Chondrocyte (in vitro differentiated cells): ENCODE measurements around the gene SEMA3E. TPM values are rescaled to one million over a fixed set of nuclear protein-coding genes. Genes with fewer than 3 reads are reported as not detected.

Source experiments
- DNase-seq: peaks from one replicate; pipeline ENCODE4 v3.0.0; 2021; ENCODE audit warnings: mixed read lengths, low spot score
- H3K27ac Mint-ChIP-seq: one replicate; pipeline ENCODE4 v1.8.0; 2021; ENCODE audit warnings: mild to moderate bottlenecking, moderate library complexity, mixed read lengths; ENCODE audit not compliant: unreplicated experiment
- H3K27me3 Mint-ChIP-seq: 2 replicates; pipeline ENCODE4 v1.8.0; 2021; ENCODE audit warnings: low read depth, mixed read lengths
- H3K36me3 Mint-ChIP-seq: 2 replicates; pipeline ENCODE4 v1.8.0; 2021; ENCODE audit warnings: low read depth, mixed read lengths
- H3K4me1 Mint-ChIP-seq: 2 replicates; pipeline ENCODE4 v1.8.0; 2021; ENCODE audit warnings: low read depth, mild to moderate bottlenecking, mixed read lengths
- H3K4me3 Mint-ChIP-seq: one replicate; pipeline ENCODE4 v1.8.0; 2021; ENCODE audit warnings: mild to moderate bottlenecking, moderate library complexity, mixed read lengths; ENCODE audit not compliant: unreplicated experiment
- H3K9me3 Mint-ChIP-seq: 2 replicates; pipeline ENCODE4 v1.8.0; 2021; ENCODE audit warnings: low read depth, mixed read lengths
- total RNA-seq: library from RNA; stranded (reverse); gene quantifications from 3 replicates; pipeline ENCODE4 v1.2.1, GENCODE V29; 2021
- TF ChIP-seq, protein P1 (sequence below): fragments of 200-600 bp; sonication (generic); IDR thresholded peaks from 2 replicates; pipeline ENCODE4 v1.5.0; 2021; ENCODE audit warnings: antibody characterized with exemption, mild to moderate bottlenecking, moderate library complexity

Gene SEMA3E
- total RNA-seq, 1 donor from 2014 or later = 3.7 TPM

DNA sequence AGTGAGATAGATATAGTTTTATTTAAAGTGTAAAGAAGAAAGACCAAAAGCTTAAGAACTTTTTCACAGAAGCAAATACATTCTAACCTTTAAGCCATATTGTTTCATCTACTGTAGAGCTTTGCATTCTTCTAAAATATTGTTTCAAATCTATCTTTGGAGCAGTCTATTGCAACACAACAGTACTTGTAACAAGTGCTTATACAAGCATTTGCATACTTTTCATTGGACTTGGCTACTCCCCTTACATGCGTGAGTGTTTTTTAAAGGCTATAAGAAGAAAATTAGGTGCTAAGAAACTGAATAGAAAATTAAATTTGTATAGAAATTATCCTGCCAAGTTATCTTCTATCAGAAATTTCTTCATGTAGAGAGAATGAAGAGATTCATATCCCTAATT is 45.3 kb downstream of the SEMA3E start:
- no peak for DNase-seq
- H3K36me3 Mint-ChIP-seq = peaks cover 1% of the 10 kb centered on the region
- no peaks in the 10 kb centered on the region for H3K27me3 Mint-ChIP-seq
- H3K4me1 Mint-ChIP-seq = peaks cover 18% of the 10 kb centered on the region
- no peak overlapping the region for H3K27ac Mint-ChIP-seq
- no peak overlapping the region for H3K4me3 Mint-ChIP-seq
- peaks cover 10% of the 10 kb centered on the region for H3K9me3 Mint-ChIP-seq
- TF ChIP-seq, protein P1, sequence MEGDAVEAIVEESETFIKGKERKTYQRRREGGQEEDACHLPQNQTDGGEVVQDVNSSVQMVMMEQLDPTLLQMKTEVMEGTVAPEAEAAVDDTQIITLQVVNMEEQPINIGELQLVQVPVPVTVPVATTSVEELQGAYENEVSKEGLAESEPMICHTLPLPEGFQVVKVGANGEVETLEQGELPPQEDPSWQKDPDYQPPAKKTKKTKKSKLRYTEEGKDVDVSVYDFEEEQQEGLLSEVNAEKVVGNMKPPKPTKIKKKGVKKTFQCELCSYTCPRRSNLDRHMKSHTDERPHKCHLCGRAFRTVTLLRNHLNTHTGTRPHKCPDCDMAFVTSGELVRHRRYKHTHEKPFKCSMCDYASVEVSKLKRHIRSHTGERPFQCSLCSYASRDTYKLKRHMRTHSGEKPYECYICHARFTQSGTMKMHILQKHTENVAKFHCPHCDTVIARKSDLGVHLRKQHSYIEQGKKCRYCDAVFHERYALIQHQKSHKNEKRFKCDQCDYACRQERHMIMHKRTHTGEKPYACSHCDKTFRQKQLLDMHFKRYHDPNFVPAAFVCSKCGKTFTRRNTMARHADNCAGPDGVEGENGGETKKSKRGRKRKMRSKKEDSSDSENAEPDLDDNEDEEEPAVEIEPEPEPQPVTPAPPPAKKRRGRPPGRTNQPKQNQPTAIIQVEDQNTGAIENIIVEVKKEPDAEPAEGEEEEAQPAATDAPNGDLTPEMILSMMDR = no peak

DNA sequence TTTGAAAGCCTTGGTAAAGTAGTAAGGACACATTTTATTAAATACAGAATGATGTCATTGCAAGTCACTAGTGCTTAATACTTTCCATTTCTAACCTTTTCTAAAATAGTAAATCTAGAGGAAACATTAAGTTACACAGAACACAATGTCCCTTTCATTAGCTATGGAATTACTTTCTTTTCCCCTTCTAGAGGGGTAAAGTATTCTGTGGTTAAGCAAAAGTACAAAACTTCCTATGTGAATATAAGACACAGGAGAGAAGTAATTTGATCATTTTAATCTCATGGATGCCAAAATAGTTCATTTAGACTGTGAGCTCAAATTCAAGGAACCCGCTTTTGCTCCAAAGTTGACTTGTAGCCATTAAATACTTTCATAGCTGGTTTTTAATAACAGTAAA is 49.8 kb downstream of the SEMA3E start:
- no peak for DNase-seq
- Mint-ChIP-seq H3K27me3 (no peaks in the 10 kb centered on the region), H3K4me1 (peaks cover 23% of the 10 kb centered on the region), H3K36me3 (peaks cover 1% of the 10 kb centered on the region), H3K4me3 (no peak overlapping the region), H3K27ac (no peak overlapping the region), H3K9me3 (peaks cover 6% of the 10 kb centered on the region)
- TF ChIP-seq, protein P1 = no peak

DNA sequence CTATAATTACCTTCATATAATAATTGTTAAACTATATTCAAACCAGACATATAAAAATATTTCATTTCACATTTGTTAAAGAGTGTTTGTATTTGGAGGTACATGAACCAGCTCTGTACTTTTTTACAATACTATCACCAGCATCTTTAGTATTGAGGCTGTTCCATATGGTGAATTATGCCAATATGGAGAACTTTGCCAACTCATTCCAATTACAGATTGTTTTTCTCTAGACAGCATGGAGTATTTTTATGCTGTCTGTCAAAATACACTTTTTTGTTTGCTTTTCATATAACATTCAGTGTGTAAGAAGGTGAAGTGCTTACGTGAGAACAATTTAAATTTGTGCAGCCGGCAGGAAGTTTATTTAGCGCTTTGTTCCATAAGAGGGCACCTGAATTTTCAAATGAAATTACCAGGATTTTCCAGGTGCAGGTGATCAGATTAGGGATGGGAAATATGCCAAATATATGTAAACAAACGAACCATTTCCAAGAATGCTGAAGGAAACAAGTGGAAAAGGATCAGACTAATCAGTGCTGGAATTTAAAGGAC is 54.9 kb downstream of the SEMA3E start:
- Mint-ChIP-seq H3K4me1 (peaks cover 10% of the 10 kb centered on the region), H3K27me3 (no peaks in the 10 kb centered on the region), H3K9me3 (no peaks in the 10 kb centered on the region), H3K4me3 (no peak overlapping the region), H3K36me3 (no peaks in the 10 kb centered on the region), H3K27ac (no peak overlapping the region)
- no peak for DNase-seq
- TF ChIP-seq, protein P1 = no peak

DNA sequence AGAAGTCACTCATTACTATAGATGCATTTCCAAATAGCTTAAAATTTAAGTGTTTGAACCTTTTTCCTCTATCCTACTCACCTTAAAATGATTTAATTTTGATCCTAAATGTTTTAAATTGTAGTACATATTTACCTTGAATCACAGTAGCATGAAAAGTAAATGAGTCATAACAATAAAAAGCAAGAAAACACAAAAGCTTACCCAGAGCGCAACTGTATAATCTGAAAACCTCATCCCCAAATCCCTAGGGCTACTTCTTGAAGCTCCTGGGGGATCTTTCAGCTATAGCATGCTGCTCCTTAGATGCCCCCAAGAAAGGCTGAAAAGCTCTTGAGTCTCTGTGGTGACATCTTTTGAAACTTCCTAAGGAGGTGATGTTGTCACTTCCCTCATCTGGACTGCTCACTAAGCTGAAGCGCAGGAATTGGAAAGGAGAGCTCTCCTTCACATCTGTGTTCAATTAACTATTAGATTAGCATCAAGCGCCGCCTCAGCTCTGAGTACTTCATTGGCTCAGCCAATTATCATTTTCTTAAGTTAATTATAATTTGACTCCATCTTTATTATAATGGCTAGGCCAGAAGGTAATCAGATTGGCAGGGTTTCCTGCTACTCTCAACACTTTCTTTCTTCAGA is 60.2 kb downstream of the SEMA3E start:
- Mint-ChIP-seq H3K36me3 (no peaks in the 10 kb centered on the region), H3K27ac (no peak overlapping the region), H3K4me3 (no peak overlapping the region), H3K27me3 (no peaks in the 10 kb centered on the region), H3K9me3 (no peaks in the 10 kb centered on the region), H3K4me1 (no peaks in the 10 kb centered on the region)
- no peak for DNase-seq
- TF ChIP-seq, protein P1 = no peak

DNA sequence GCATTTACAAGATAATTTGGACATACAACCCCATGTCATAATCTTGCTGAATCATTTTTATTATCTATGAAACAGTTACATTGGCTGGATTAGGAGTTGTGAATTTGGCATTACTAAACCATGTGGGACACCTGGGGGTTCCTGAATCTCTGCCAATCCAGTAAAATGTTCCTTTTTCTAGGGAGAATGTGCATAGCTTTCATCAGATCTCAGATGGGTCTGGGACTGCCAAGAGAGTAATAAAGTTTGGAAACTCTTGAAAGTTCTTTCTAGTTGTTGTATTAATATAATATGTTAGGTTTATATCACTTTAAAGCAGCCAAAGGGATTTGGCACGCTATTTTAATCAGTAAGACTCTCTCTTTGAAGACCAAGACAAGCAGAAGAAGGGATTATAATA is 62.7 kb downstream of the SEMA3E start:
- H3K4me1 Mint-ChIP-seq = no peaks in the 10 kb centered on the region
- no peak overlapping the region for H3K27ac Mint-ChIP-seq
- H3K36me3 Mint-ChIP-seq = no peaks in the 10 kb centered on the region
- TF ChIP-seq, protein P1 = no peak
- H3K27me3 Mint-ChIP-seq = no peaks in the 10 kb centered on the region
- no peaks in the 10 kb centered on the region for H3K9me3 Mint-ChIP-seq
- H3K4me3 Mint-ChIP-seq = no peak overlapping the region
- no peak for DNase-seq
